HCT116 (cell line): ENCODE results near the gene MTIF3. TPM values are rescaled to one million over a fixed set of nuclear protein-coding genes. Genes with fewer than 3 reads are reported as not detected.

Experiments
- ATAC-seq: fragments of 200-7000 bp; cut with Tn5 transposase; 2 replicates; pipeline ENCODE4 v1.9.1; 2020; ENCODE audit warnings: mild to moderate bottlenecking, moderate library complexity
- BruUV-seq: library from RNA; stranded (reverse); fragments of 400-500 nt; replicated peaks from 2 replicates; lab custom pipeline; 2021; lab: Mats Ljungman, UMichigan
- CTCF ChIA-PET: fragments of 300-600 bp; sonication (Branson Sonifier 250); formaldehyde crosslinking; loops from one replicate; lab custom pipeline; 2021; ENCODE audit warnings: antibody characterized with exemption; lab: Charles Lee
- POLR2A ChIA-PET: fragments of 300-600, 350-600 bp; sonication (Branson Sonifier 250); formaldehyde crosslinking; loops from one replicate; lab custom pipeline; 2021; ENCODE audit warnings: antibody characterized with exemption; lab: Charles Lee
- RAD21 ChIA-PET, 2 experiments: fragments of 300-600 bp; sonication (Branson Sonifier 250); formaldehyde crosslinking; loops; one replicate each; lab custom pipeline; 2023; ENCODE audit warnings: low total read pairs in 2 of 2; ENCODE audit not compliant: uncharacterized antibody in 2 of 2, unreplicated experiment in 2 of 2, low non-redundant PET in 1 of 2; lab: Charles Lee
- DNase-seq: peaks from one replicate; pipeline ENCODE4 v3.0.0-alpha.2; 2010; ENCODE audit warnings: low read depth, low spot score
- H2AFZ ChIP-seq: fragments of 200-600 bp; shearing (Covaris generic), sonication (generic); 2 replicates; pipeline ENCODE4 v1.6.1; 2017; ENCODE audit warnings: low read depth, mixed run types, mixed read lengths, antibody characterized with exemption, low read length; ENCODE audit not compliant: poor library complexity, severe bottlenecking
- H3K27ac ChIP-seq: 2 replicates; pipeline ENCODE4 v1.5.1; 2012; ENCODE audit warnings: low read depth, low read length
- H3K27me3 ChIP-seq: fragments of 200-600 bp; sonication (generic); 2 replicates; pipeline ENCODE4 v1.6.1; 2016; ENCODE audit warnings: mixed run types, low read length, mixed read lengths; ENCODE audit not compliant: insufficient read depth
- H3K36me3 ChIP-seq, 2 experiments: fragments of 200-500 bp in 1 of 2; fragments of 200-600 bp in 1 of 2; sonication (Bioruptor generic) in 1 of 2; sonication (generic) in 1 of 2; 2 replicates each; pipeline versions ENCODE4 v1.5.1 to v1.6.1; 2014 to 2016; ENCODE audit warnings: low read length in 2 of 2, inconsistent platforms in 1 of 2, mixed read lengths in 1 of 2, mixed run types in 1 of 2; ENCODE audit not compliant: insufficient read depth in 2 of 2, control insufficient read depth in 1 of 2
- H3K4me1 ChIP-seq, 2 experiments: fragments of 200-600 bp in 1 of 2; sonication (generic) in 1 of 2; 2 replicates each; pipeline versions ENCODE4 v1.5.1 to v1.6.1; 2012 to 2017; ENCODE audit warnings: low read length in 2 of 2, inconsistent platforms in 1 of 2, mild to moderate bottlenecking in 1 of 2, mixed read lengths in 1 of 2, mixed run types in 1 of 2, moderate library complexity in 1 of 2; ENCODE audit not compliant: insufficient read depth in 2 of 2, control insufficient read depth in 1 of 2
- H3K4me2 ChIP-seq: fragments of 200-600 bp; sonication (generic); 2 replicates; pipeline ENCODE4 v1.6.1; 2017; ENCODE audit warnings: mixed run types, low read length, mixed read lengths
- H3K4me3 ChIP-seq, 2 experiments: fragments of 200-600 bp in 1 of 2; sonication (generic) in 1 of 2; replicated peaks in 1 of 2; 2 replicates each; pipeline ENCODE4 v1.5.1; 2011 to 2016; ENCODE audit warnings: low read length in 2 of 2, control low read depth in 1 of 2, low read depth in 1 of 2, mild to moderate bottlenecking in 1 of 2, mixed read lengths in 1 of 2, mixed run types in 1 of 2
- H3K79me2 ChIP-seq: fragments of 200-600 bp; sonication (generic); 2 replicates; pipeline ENCODE4 v1.6.1; 2017; ENCODE audit warnings: mild to moderate bottlenecking, mixed run types, low read length, moderate library complexity, mixed read lengths; ENCODE audit not compliant: insufficient read depth
- H3K9ac ChIP-seq: fragments of 200-600 bp; sonication (generic); 2 replicates; pipeline ENCODE4 v1.6.1; 2016; ENCODE audit warnings: low read length, mixed read lengths
- H3K9me2 ChIP-seq: fragments of 200-600 bp; sonication (generic), shearing (Covaris generic); 2 replicates; pipeline ENCODE4 v1.6.1; 2017; ENCODE audit warnings: mixed run types, mild to moderate bottlenecking, moderate library complexity; ENCODE audit not compliant: insufficient read depth
- H3K9me3 ChIP-seq, 2 experiments: fragments of 200-500 bp in 1 of 2; fragments of 200-600 bp in 1 of 2; sonication (Bioruptor generic) in 1 of 2; sonication (generic) in 1 of 2; 2 replicates each; pipeline ENCODE4 v1.6.1; 2014 to 2017; ENCODE audit warnings: low read length in 2 of 2, mixed read lengths in 2 of 2, inconsistent platforms in 1 of 2, low read depth in 1 of 2, mild to moderate bottlenecking in 1 of 2, mixed run types in 1 of 2, moderate library complexity in 1 of 2; ENCODE audit not compliant: control insufficient read depth in 1 of 2, insufficient read depth in 1 of 2
- H4K20me1 ChIP-seq: fragments of 200-600 bp; sonication (generic), shearing (Covaris generic); 2 replicates; pipeline ENCODE4 v1.6.1; 2017; ENCODE audit warnings: mixed run types, mild to moderate bottlenecking, moderate library complexity; ENCODE audit not compliant: insufficient read depth
- ATF3 ChIP-seq: IDR thresholded peaks from 2 replicates; pipeline ENCODE4 v1.6.1; 2012
- CEBPB ChIP-seq: IDR thresholded peaks from 2 replicates; pipeline ENCODE4 v1.6.1; 2012; ENCODE audit warnings: low read depth
- EGR1 ChIP-seq: IDR thresholded peaks from 2 replicates; pipeline ENCODE4 v1.6.1; 2012; ENCODE audit warnings: low read depth
- EZH2 ChIP-seq: fragments of 200-600 bp; sonication (generic); IDR thresholded peaks from 2 replicates; pipeline ENCODE4 v1.6.1; 2017; ENCODE audit warnings: antibody characterized with exemption, mixed run types
- EZH2phosphoT487 ChIP-seq: fragments of 200-600 bp; IDR thresholded peaks from 2 replicates; pipeline ENCODE4 v1.6.1; 2018; ENCODE audit warnings: antibody characterized with exemption, borderline replicate concordance
- FOSL1 ChIP-seq: IDR thresholded peaks from 2 replicates; pipeline ENCODE4 v1.6.1; 2012; ENCODE audit warnings: low read depth
- JUND ChIP-seq: IDR thresholded peaks from 2 replicates; pipeline ENCODE4 v1.6.1; 2012
- SP1 ChIP-seq: IDR thresholded peaks from 2 replicates; pipeline ENCODE4 v1.6.1; 2012; ENCODE audit warnings: low read depth
- SRF ChIP-seq: IDR thresholded peaks from 2 replicates; pipeline ENCODE4 v1.6.1; 2012; ENCODE audit warnings: low read depth
- TCF7L2 ChIP-seq: IDR thresholded peaks from 2 replicates; pipeline ENCODE4 v1.7.0; 2011; ENCODE audit warnings: borderline replicate concordance, inconsistent platforms; ENCODE audit not compliant: insufficient read depth, insufficient read length; ENCODE audit errors: extremely low read depth
- ZBTB33 ChIP-seq: IDR thresholded peaks from 2 replicates; pipeline ENCODE4 v1.6.1; 2011; ENCODE audit warnings: mild to moderate bottlenecking, low read length, moderate library complexity; ENCODE audit not compliant: insufficient replicate concordance; ENCODE audit errors: extremely low read depth
- ZFX ChIP-seq: fragments of 450-650 bp; IDR thresholded peaks from 2 replicates; pipeline ENCODE4 v1.6.1; 2017
- ZNF274 ChIP-seq: fragments of 200-500 bp; sonication (Bioruptor generic); IDR thresholded peaks from 2 replicates; pipeline ENCODE4 v1.6.1; 2014; ENCODE audit warnings: mild to moderate bottlenecking, low read depth, low read length, inconsistent platforms
- intact Hi-C: fragments of 100-400 bp; cut with micrococcal nuclease; formaldehyde crosslinking; loops from 2 replicates; pipeline ENCODE4 v1.10.0; 2022
- total RNA-seq: library from RNA; stranded (reverse); gene quantifications from one replicate; pipeline ENCODE4 v1.2.1, GENCODE V29; 2021; ENCODE audit not compliant: unreplicated experiment

Gene MTIF3
- total RNA-seq, 1 experiment from 2014 or later = 27.8 TPM

GRCh38 chr13:27446986-27447583 lies 3.3 kb downstream of the MTIF3 start:
- Histone ChIP-seq H3K9me3 (no peaks in the 10 kb centered on the region), H3K4me3 (no peak overlapping the region), H4K20me1 (no peaks in the 10 kb centered on the region), H2AFZ (no peak overlapping the region), H3K27me3 (no peaks in the 10 kb centered on the region), H3K36me3 (peaks cover 0 to 4% of the 10 kb centered on the region in 2 experiments; a peak in 2 of 4 replicates), H3K4me2 (no peak overlapping the region), H3K4me1 (peaks cover 13 to 19% of the 10 kb centered on the region in 2 experiments), H3K27ac (no peak overlapping the region), H3K79me2 (peaks cover 26% of the 10 kb centered on the region), H3K9me2 (no peaks in the 10 kb centered on the region), H3K9ac (no peak overlapping the region)
- DNase-seq (no peak), ATAC-seq (no peak)
- RAD21 ChIA-PET = no interaction called here
- POLR2A ChIA-PET = no interaction called here
- CTCF ChIA-PET = no interaction called here
- intact Hi-C loops = no loop called here
- TF ChIP-seq JUND (no peak), ATF3 (no peak), ZFX (no peak), FOSL1 (no peak), ZNF274 (no peak), EZH2 (no peak), TCF7L2 (no peak), EGR1 (no peak), SP1 (no peak), SRF (no peak), CEBPB (no peak), ZBTB33 (no peak), EZH2phosphoT487 (no peak)
- no TSS peak for BruUV-seq
